Measurements from ENCODE around the gene SAP25.
"Not testable (repeated sequence)": the region's sequence is repeated elsewhere in the genome, so short reads cannot be mapped to it uniquely, and the experiment has no call there.

SAP25 gene

GRCh38 chr7:100535982-100536381 lies 37.7 kb downstream of the SAP25 start:
- DNase-seq (ENCODE audit: low read depth): not testable (repeated sequence)

- DNase-seq (ENCODE audit: low read depth): no peak
These were observed 41.3 kb downstream of the SAP25 start for GRCh38 chr7:100532165-100533022.

GRCh38 chr7:100528108-100528866 lies 45.4 kb downstream of the SAP25 start:
- DNase-seq (ENCODE audit: low read depth): not testable (repeated sequence)

- DNase-seq (ENCODE audit: low read depth): not testable (repeated sequence)
These were observed 50.5 kb downstream of the SAP25 start for GRCh38 chr7:100523192-100523591.
